Measurements from ENCODE around the gene ATAD3C. TPM values are rescaled to one million over a fixed set of nuclear protein-coding genes. Genes with fewer than 3 reads are reported as not detected.
"Not testable (repeated sequence)": the region's sequence is repeated elsewhere in the genome, so short reads cannot be mapped to it uniquely, and the experiment has no call there.

The ATAD3C gene
- total RNA-seq, 8 experiments from 2014 or later = 0.38 to 2.1 (median 0.64) TPM

DNA sequence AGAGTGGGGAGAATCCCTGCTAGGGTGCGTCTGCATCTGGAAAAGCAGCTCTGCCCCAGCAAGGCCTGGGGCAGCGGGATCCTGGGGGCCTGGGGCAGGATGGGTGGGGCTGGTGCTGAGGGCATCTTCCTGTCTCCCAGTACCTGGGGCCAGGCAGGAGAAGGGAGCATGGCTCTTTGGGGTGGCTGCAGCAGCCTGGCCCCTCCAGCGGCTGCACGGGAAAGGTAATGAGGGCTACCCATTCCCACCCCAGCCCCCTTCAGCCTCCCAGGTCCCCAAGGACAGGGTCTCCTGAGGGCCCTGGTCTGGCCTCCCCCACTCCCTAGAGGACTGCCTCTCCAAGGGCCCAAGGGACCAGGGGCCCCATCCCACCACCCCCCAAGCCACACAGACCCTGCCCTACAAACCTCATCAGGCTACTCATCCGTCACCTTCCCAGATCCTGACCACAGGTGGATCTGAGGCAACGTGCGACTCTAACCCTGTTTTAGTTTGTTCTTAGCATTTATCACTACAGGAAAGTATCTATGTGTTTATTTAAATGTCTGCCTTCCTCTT lies 27.5 kb upstream of the ATAD3C start:
- 92% methylated on average over 2 of the region's 7 CpGs; no CpG with 5 or more reads in 9 of the 10 experiments for WGBS, 10 experiments
- H3K4me3 ChIP-seq = no peak overlapping the region

GRCh38 chr1:1422465-1423244 lies 26.8 kb upstream of the ATAD3C start:
- H3K4me3 ChIP-seq = no peak overlapping the region
- peak in 3 of 8 experiments; percentile 18 to 69 (median 35) for ATAC-seq (replicated peaks in 6 of 8)

More for the DNA sequence above, 27.5 kb upstream of the ATAD3C start:
- no peak overlapping the region for H3K27ac ChIP-seq
- in situ Hi-C loops (cut with MboI; ENCODE audit: low pct_unique_long_range_greater_than_20kb in 2 of 9, low sequenced_read_pairs in 9 of 9, unreplicated experiment in 9 of 9) = no loop called here
- no peak for ATAC-seq (replicated peaks in 6 of 8)
- peaks cover 47 to 53% of the 10 kb centered on the region in 2 donors for H3K4me1 ChIP-seq (replicated peaks in 1 of 2)

GRCh38 chr1:1423245-1423597 lies 26.3 kb upstream of the ATAD3C start:
- ATAC-seq (replicated peaks in 6 of 8) = no peak
- in situ Hi-C loops (cut with MboI; ENCODE audit: low pct_unique_long_range_greater_than_20kb in 2 of 9, low sequenced_read_pairs in 9 of 9, unreplicated experiment in 9 of 9) = no loop called here
- 76 to 100% (median 91%) methylated on average over 1 to 7 of the region's 7 CpGs; no CpG with 5 or more reads in 2 of the 10 experiments for WGBS, 10 experiments
- peaks cover 38 to 42% of the 10 kb centered on the region in 2 donors for H3K4me1 ChIP-seq (replicated peaks in 1 of 2)
- H3K4me3 ChIP-seq = no peak overlapping the region
- no peak overlapping the region for H3K27ac ChIP-seq

More at GRCh38 chr1:1422465-1423244, 26.8 kb upstream of the ATAD3C start:
- H3K27ac ChIP-seq = no peak overlapping the region
- peaks cover 44 to 48% of the 10 kb centered on the region in 2 donors for H3K4me1 ChIP-seq (replicated peaks in 1 of 2)
- 0 to 95% (median 78%) methylated on average over 1 to 23 of the region's 29 CpGs; no CpG with 5 or more reads in 1 of the 10 experiments for WGBS, 10 experiments
- in situ Hi-C loops (cut with MboI; ENCODE audit: low pct_unique_long_range_greater_than_20kb in 2 of 9, low sequenced_read_pairs in 9 of 9, unreplicated experiment in 9 of 9) = no loop called here

GRCh38 chr1:1424707-1425106 lies 24.8 kb upstream of the ATAD3C start:
- 82 to 100% (median 93%) methylated on average over 2 to 14 of the region's 15 CpGs; no CpG with 5 or more reads in 2 of the 10 experiments for WGBS, 10 experiments
- Histone ChIP-seq H3K27ac (no peak overlapping the region), H3K4me1 (replicated peaks in 1 of 2) (peaks cover 30 to 34% of the 10 kb centered on the region in 2 donors), H3K4me3 (no peak overlapping the region)
- no peak for ATAC-seq (replicated peaks in 6 of 8)
- in situ Hi-C loops (cut with MboI; ENCODE audit: low pct_unique_long_range_greater_than_20kb in 2 of 9, low sequenced_read_pairs in 9 of 9, unreplicated experiment in 9 of 9) = no loop called here

- ATAC-seq (replicated peaks in 6 of 8) = no peak
- 71% methylated on average over 4 of the region's 12 CpGs; no CpG with 5 or more reads in 9 of the 10 experiments for whole genome bisulfite sequencing, 10 experiments
- in situ Hi-C loops (cut with MboI; ENCODE audit: low pct_unique_long_range_greater_than_20kb in 2 of 9, low sequenced_read_pairs in 9 of 9, unreplicated experiment in 9 of 9) = no loop called here
- Histone ChIP-seq H3K4me3 (no peak overlapping the region), H3K27ac (no peak overlapping the region), H3K4me1 (replicated peaks in 1 of 2) (peaks cover 36 to 40% of the 10 kb centered on the region in 2 donors)
Measured at GRCh38 chr1:1425426-1425752, 24.1 kb upstream of the ATAD3C start.

DNA sequence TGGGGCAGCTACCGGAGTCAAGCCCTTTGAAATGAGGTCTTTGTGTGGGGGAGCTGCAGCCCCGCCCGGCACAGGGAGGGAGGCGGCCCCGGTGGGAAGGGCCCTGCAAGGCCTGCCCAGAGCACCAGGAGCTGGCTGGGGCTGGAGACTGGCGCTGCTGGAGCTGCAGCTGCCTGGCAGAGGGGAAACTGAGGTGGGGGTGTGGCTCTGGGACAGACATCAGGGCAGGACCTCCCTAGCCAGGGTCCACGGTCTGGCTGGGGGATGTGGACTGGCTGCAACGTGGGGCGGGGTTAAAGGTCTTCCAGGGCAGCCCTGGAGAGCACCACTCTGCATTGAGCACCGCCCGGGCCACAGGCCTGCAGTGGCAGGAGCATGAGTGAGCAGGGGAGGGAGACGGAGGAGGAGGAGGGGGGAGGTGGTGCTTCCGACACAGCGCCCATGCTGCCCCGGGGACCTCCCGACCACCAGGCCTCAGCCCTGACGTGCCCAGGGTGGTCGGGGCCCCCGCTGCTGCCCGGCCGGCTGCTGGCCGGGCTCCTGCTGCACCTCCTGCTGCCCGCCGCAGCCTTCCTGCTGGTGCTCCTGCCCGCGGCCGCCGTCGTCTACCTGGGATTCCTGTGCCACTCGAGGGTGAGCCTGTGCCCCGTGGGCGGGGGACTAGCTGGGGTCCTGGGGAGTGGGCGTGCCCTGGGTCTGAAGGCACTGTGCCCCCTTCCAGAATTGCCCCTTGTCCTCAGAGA lies 23.6 kb upstream of the ATAD3C start:
- H3K4me3 ChIP-seq = no peak overlapping the region
- WGBS, 10 experiments = 40 to 41% (median 40%) methylated on average over 1 to 5 of the region's 33 CpGs; no CpG with 5 or more reads in 7 of the 10 experiments
- peak in 4 of 8 experiments; percentile 2 to 45 (median 20) for ATAC-seq (replicated peaks in 6 of 8)
- H3K4me1 ChIP-seq (replicated peaks in 1 of 2) = peaks cover 39 to 42% of the 10 kb centered on the region in 2 donors
- in situ Hi-C loops (cut with MboI; ENCODE audit: low pct_unique_long_range_greater_than_20kb in 2 of 9, low sequenced_read_pairs in 9 of 9, unreplicated experiment in 9 of 9) = no loop called here
- peak overlapping the region; percentile 43 to 66 for H3K27ac ChIP-seq

- H3K27ac ChIP-seq = peak overlapping the region; percentile 43 to 66
- H3K4me1 ChIP-seq (replicated peaks in 1 of 2) = peaks cover 39 to 43% of the 10 kb centered on the region in 2 donors
- in situ Hi-C loops (cut with MboI; ENCODE audit: low pct_unique_long_range_greater_than_20kb in 2 of 9, low sequenced_read_pairs in 9 of 9, unreplicated experiment in 9 of 9) = no loop called here
- peak overlapping the region in 4 of 5 donors; percentile 7 to 19 (median 10) for H3K4me3 ChIP-seq
- peak in 4 of 8 experiments; percentile 9 to 18 (median 14) for ATAC-seq (replicated peaks in 6 of 8)
- WGBS, 10 experiments = 20% methylated on average over 1 of the region's 19 CpGs; no CpG with 5 or more reads in 9 of the 10 experiments
Measured at GRCh38 chr1:1426496-1427105, 22.9 kb upstream of the ATAD3C start.

GRCh38 chr1:1427106-1427819 lies 22.2 kb upstream of the ATAD3C start:
- Histone ChIP-seq H3K4me3 (peak overlapping the region; percentile 27 to 41 (median 35)), H3K27ac (peak overlapping the region; percentile 20 to 82), H3K4me1 (replicated peaks in 1 of 2) (peaks cover 44 to 49% of the 10 kb centered on the region in 2 donors)
- WGBS, 10 experiments = no CpG with 5 or more reads among the region's 66 CpGs
- ATAC-seq (replicated peaks in 6 of 8) = peak in 5 of 8 experiments; percentile 67 to 84 (median 76)
- in situ Hi-C loops (cut with MboI; ENCODE audit: low pct_unique_long_range_greater_than_20kb in 2 of 9, low sequenced_read_pairs in 9 of 9, unreplicated experiment in 9 of 9) = no loop called here

GRCh38 chr1:1427820-1428148 lies 21.7 kb upstream of the ATAD3C start:
- ATAC-seq (replicated peaks in 6 of 8) = no peak
- peaks cover 46 to 51% of the 10 kb centered on the region in 2 donors for H3K4me1 ChIP-seq (replicated peaks in 1 of 2)
- peak overlapping the region; percentile 27 to 41 (median 35) for H3K4me3 ChIP-seq
- peak overlapping the region; percentile 20 to 82 for H3K27ac ChIP-seq
- in situ Hi-C loops (cut with MboI; ENCODE audit: low pct_unique_long_range_greater_than_20kb in 2 of 9, low sequenced_read_pairs in 9 of 9, unreplicated experiment in 9 of 9) = no loop called here
- WGBS, 10 experiments = no CpG with 5 or more reads among the region's 22 CpGs

- H3K4me3 ChIP-seq = no peak overlapping the region
- no peak overlapping the region for H3K27ac ChIP-seq
- ATAC-seq (replicated peaks in 6 of 8) = no peak
- H3K4me1 ChIP-seq (replicated peaks in 1 of 2) = peaks cover 50 to 51% of the 10 kb centered on the region in 2 donors
- in situ Hi-C loops (cut with MboI; ENCODE audit: low pct_unique_long_range_greater_than_20kb in 2 of 9, low sequenced_read_pairs in 9 of 9, unreplicated experiment in 9 of 9) = no loop called here
- 86 to 100% (median 93%) methylated on average over 3 to 9 of the region's 19 CpGs; no CpG with 5 or more reads in 4 of the 10 experiments for WGBS, 10 experiments
Measured at GRCh38 chr1:1428174-1428573, 21.3 kb upstream of the ATAD3C start.

DNA sequence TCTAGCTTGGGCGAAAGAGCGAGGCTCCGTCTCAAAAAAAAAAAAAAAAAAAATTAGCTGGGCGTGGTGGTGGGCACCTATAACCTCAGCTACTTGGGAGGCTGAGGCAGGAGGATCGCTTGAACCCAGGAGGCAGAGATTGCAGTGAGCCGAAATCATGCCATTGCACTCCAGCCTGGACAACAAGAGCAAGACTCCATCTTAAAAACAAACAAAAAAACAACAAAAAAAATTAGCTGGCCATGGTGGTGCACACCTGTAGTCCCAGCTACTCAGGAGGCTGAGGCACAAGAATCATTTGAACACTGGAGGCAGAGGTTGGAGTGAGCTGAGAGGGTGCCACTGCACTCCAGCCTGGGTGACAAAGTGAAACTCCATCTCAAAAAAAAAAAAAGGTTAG lies 20.5 kb upstream of the ATAD3C start:
- not testable (repeated sequence) for H3K4me3 ChIP-seq

DNA sequence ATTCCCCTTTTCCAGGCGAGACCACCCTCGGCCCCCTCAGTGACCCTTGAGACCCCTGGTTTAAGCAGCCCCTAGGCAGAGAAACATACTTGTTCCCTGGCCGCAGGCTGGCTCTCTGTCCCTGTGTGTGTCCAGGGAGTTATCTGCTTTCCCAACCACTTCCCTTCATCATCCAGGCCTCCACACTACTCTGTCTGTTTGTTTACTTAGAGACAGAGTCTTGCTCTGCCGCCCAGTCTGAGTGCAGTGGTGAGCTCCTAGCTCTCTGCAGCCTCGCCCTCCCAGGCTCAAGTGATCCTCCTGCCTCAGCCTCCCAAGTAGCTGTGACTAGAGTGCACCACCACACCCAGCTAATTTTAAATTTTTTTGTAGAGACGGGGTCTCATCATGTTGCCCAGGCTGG lies 19.8 kb upstream of the ATAD3C start:
- Histone ChIP-seq H3K4me1 (replicated peaks in 1 of 2) (peaks cover 64 to 66% of the 10 kb centered on the region in 2 donors), H3K4me3 (no peak overlapping the region), H3K27ac (no peak overlapping the region)
- ATAC-seq (replicated peaks in 6 of 8) = no peak
- 67 to 100% (median 91%) methylated on average over 1 to 6 of the region's 6 CpGs; no CpG with 5 or more reads in 3 of the 10 experiments for whole genome bisulfite sequencing, 10 experiments
- in situ Hi-C loops (cut with MboI; ENCODE audit: low pct_unique_long_range_greater_than_20kb in 2 of 9, low sequenced_read_pairs in 9 of 9, unreplicated experiment in 9 of 9) = no loop called here

More for the DNA sequence above, 20.5 kb upstream of the ATAD3C start:
- WGBS, 10 experiments = 20 to 100% (median 92%) methylated on average over 1 to 6 of the region's 6 CpGs; no CpG with 5 or more reads in 1 of the 10 experiments
- H3K27ac ChIP-seq; ATAC-seq (replicated peaks in 6 of 8); in situ Hi-C loops (cut with MboI; ENCODE audit: low pct_unique_long_range_greater_than_20kb in 2 of 9, low sequenced_read_pairs in 9 of 9, unreplicated experiment in 9 of 9): not testable (repeated sequence)
- peaks cover 57 to 59% of the 10 kb centered on the region in 2 donors for H3K4me1 ChIP-seq (replicated peaks in 1 of 2)

Data from motor neuron (in vitro differentiated cells).